WTC11 (cell line): ENCODE measurements around the gene TRNAU1AP. TPM values are rescaled to one million over a fixed set of nuclear protein-coding genes. Genes with fewer than 3 reads are reported as not detected.

Source experiments
- ATAC-seq: fragments of 200-7000 bp; cut with Tn5 transposase; 2 replicates; pipeline ENCODE4 v1.10.0; 2021; ENCODE audit warnings: mild to moderate bottlenecking, moderate library complexity
- CTCF ChIA-PET: fragments of 300-600 bp; sonication (Branson Sonifier 250); formaldehyde crosslinking; loops from one replicate; lab custom pipeline; 2021; ENCODE audit warnings: antibody characterized with exemption; lab: Charles Lee
- POLR2A ChIA-PET: fragments of 350-600 bp; sonication (Branson Sonifier 250); formaldehyde crosslinking; loops from one replicate; lab custom pipeline; 2021; ENCODE audit warnings: antibody characterized with exemption; lab: Charles Lee
- DNase-seq: peaks from one replicate; pipeline ENCODE4 v3.0.0; 2021; ENCODE audit warnings: low spot score
- H3K27ac Mint-ChIP-seq: 2 replicates; pipeline ENCODE4 v1.8.0; 2021; ENCODE audit warnings: mixed read lengths
- H3K27me3 Mint-ChIP-seq: 2 replicates; pipeline ENCODE4 v1.8.0; 2021; ENCODE audit warnings: low read depth, mild to moderate bottlenecking, moderate library complexity, mixed read lengths
- H3K36me3 Mint-ChIP-seq: 2 replicates; pipeline ENCODE4 v1.8.0; 2021; ENCODE audit warnings: mixed read lengths
- H3K4me1 Mint-ChIP-seq: 2 replicates; pipeline ENCODE4 v1.8.0; 2022; ENCODE audit warnings: mixed read lengths
- H3K4me3 Mint-ChIP-seq: 2 replicates; pipeline ENCODE4 v1.8.0; 2021; ENCODE audit warnings: mild to moderate bottlenecking, moderate library complexity, mixed read lengths
- H3K9me3 Mint-ChIP-seq: 2 replicates; pipeline ENCODE4 v1.8.0; 2021; ENCODE audit warnings: mixed read lengths
- MXD4 ChIP-seq: fragments of 250-450 bp; sonication (Bioruptor Pico); IDR thresholded peaks from 2 replicates; pipeline ENCODE4 v1.8.0; 2021; ENCODE audit warnings: mild to moderate bottlenecking, moderate library complexity, borderline replicate concordance
- NFYB ChIP-seq: sonication (generic); formaldehyde crosslinking; conservative IDR thresholded peaks from 2 replicates; pipeline ENCODE4 v1.8.0; 2022; ENCODE audit warnings: low read depth, missing genetic modification reagents
- TP53 ChIP-seq: sonication (generic); formaldehyde crosslinking; IDR thresholded peaks from 2 replicates; pipeline ENCODE4 v1.8.1; 2023; ENCODE audit warnings: mild to moderate bottlenecking, missing genetic modification reagents
- ZNF219 ChIP-seq: sonication (generic); formaldehyde crosslinking; IDR thresholded peaks from 2 replicates; pipeline ENCODE4 v1.8.0; 2023; ENCODE audit warnings: missing genetic modification reagents, mild to moderate bottlenecking, borderline replicate concordance
- ZNF396 ChIP-seq: fragments of 250-450 bp; sonication (Bioruptor Pico); IDR thresholded peaks from 2 replicates; pipeline ENCODE4 v1.8.0; 2021; ENCODE audit warnings: mild to moderate bottlenecking, moderate library complexity, borderline replicate concordance
- total RNA-seq: library from RNA; stranded (reverse); gene quantifications from 3 replicates; pipeline ENCODE4 v1.2.3, GENCODE V29; 2021
- TF ChIP-seq, protein P1 (sequence below): sonication (generic); formaldehyde crosslinking; IDR thresholded peaks from 2 replicates; pipeline ENCODE4 v1.8.1; 2023; ENCODE audit warnings: mild to moderate bottlenecking, missing genetic modification reagents, moderate library complexity
- TF ChIP-seq, protein P2 (sequence below): sonication (generic); formaldehyde crosslinking; IDR thresholded peaks from 2 replicates; pipeline ENCODE4 v1.8.1; 2022; ENCODE audit warnings: mild to moderate bottlenecking, moderate library complexity, missing genetic modification reagents

Gene TRNAU1AP
- total RNA-seq, 1 experiment from 2014 or later: 30.4 TPM

DNA sequence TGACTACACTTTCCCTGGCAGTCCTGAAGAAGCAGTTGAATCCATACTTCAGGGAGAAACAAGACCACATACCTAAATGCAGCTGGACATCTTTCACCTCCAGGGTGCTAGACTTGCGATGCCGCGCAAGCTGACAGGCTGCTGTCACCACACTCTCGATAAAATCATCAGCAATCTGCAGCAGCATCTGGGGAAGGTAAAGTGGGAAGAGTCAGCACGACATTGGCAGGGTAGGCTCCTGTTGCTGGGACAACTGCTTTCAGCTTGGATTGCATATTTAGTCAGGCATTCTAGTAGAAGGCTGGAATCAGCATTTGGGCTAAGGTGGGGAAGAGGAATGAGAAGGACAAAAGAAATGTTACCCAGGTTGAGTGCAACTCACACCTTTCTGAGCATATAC, 60.3 kb downstream of the TRNAU1AP start:
- ATAC-seq (no peak), DNase-seq (no peak)
- Mint-ChIP-seq H3K4me1 (no peaks in the 10 kb centered on the region), H3K27me3 (no peaks in the 10 kb centered on the region), H3K4me3 (no peak overlapping the region), H3K36me3 (peaks cover 34% of the 10 kb centered on the region), H3K27ac (no peak overlapping the region), H3K9me3 (no peaks in the 10 kb centered on the region)
- TF ChIP-seq, protein P1, sequence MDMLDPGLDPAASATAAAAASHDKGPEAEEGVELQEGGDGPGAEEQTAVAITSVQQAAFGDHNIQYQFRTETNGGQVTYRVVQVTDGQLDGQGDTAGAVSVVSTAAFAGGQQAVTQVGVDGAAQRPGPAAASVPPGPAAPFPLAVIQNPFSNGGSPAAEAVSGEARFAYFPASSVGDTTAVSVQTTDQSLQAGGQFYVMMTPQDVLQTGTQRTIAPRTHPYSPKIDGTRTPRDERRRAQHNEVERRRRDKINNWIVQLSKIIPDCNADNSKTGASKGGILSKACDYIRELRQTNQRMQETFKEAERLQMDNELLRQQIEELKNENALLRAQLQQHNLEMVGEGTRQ (CRISPR knock-in tag): no peak
- TF ChIP-seq ZNF219 (CRISPR knock-in tag): no peak
- TF ChIP-seq, protein P2, sequence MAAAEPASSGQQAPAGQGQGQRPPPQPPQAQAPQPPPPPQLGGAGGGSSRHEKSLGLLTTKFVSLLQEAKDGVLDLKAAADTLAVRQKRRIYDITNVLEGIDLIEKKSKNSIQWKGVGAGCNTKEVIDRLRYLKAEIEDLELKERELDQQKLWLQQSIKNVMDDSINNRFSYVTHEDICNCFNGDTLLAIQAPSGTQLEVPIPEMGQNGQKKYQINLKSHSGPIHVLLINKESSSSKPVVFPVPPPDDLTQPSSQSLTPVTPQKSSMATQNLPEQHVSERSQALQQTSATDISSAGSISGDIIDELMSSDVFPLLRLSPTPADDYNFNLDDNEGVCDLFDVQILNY (CRISPR knock-in tag): no peak
- TF ChIP-seq MXD4 (CRISPR knock-in tag): no peak
- no peak for TF ChIP-seq TP53
- no peak for TF ChIP-seq ZNF396 (CRISPR knock-in tag)
- TF ChIP-seq NFYB: no peak
- POLR2A ChIA-PET: no interaction called here
- CTCF ChIA-PET: no interaction called here

Other genes with a start within 250 kb of the TRNAU1AP start
- gene MED18, start 224.0 kb upstream of the TRNAU1AP start, total RNA-seq: 15.1 to 17.9 TPM (median 15.2 TPM) in 3 replicates
- 49.2 to 52.9 TPM (median 50.9 TPM) in 3 replicates for gene PHACTR4, start 183.3 kb upstream of the TRNAU1AP start, total RNA-seq
- 93.2 to 103 TPM (median 98.2 TPM) in 3 replicates for gene RCC1, start 47.0 kb upstream of the TRNAU1AP start, total RNA-seq
- 8.9 to 12.6 TPM (median 10.1 TPM) in 3 replicates for gene RAB42, start 39.2 kb downstream of the TRNAU1AP start, total RNA-seq
- 18.6 to 23.3 TPM (median 22.1 TPM) in 3 replicates for gene TAF12, start 90.0 kb downstream of the TRNAU1AP start, total RNA-seq
- not detected in 3 replicates for gene RNU11, start 95.5 kb downstream of the TRNAU1AP start, total RNA-seq
- gene GMEB1, start 115.7 kb downstream of the TRNAU1AP start, total RNA-seq: 25.4 to 29.4 TPM (median 26.4 TPM) in 3 replicates
- 111 to 126 TPM (median 114 TPM) in 3 replicates for gene YTHDF2, start 183.9 kb downstream of the TRNAU1AP start, total RNA-seq